OCI-LY1 (cell line): ENCODE data around the gene CDH4.

Experiments
- H2AFZ ChIP-seq: fragments of 200-600 bp; sonication (generic), shearing (Covaris generic); 2 replicates; pipeline ENCODE4 v1.6.0; 2014; ENCODE audit warnings: antibody characterized with exemption, mild to moderate bottlenecking, low read length
- H3F3A ChIP-seq: fragments of 200-600 bp; sonication (generic), shearing (Covaris generic); 2 replicates; pipeline ENCODE4 v1.6.0; 2014; ENCODE audit warnings: mild to moderate bottlenecking, antibody characterized with exemption, low read length, moderate library complexity; ENCODE audit not compliant: insufficient read depth
- H3K27ac ChIP-seq: fragments of 200-600 bp; sonication (generic); 2 replicates; pipeline ENCODE4 v1.5.1; 2014; ENCODE audit warnings: low read length, mixed run types, mild to moderate bottlenecking, low read depth; ENCODE audit not compliant: poor library complexity, severe bottlenecking
- H3K27me3 ChIP-seq: fragments of 200-600 bp; sonication (generic); 2 replicates; pipeline ENCODE4 v1.6.0; 2014; ENCODE audit warnings: antibody characterized with exemption, mild to moderate bottlenecking, low read length, moderate library complexity; ENCODE audit not compliant: insufficient read depth
- H3K36me3 ChIP-seq: fragments of 200-600 bp; sonication (generic); 2 replicates; pipeline ENCODE4 v1.6.1; 2014; ENCODE audit warnings: mild to moderate bottlenecking, antibody characterized with exemption, low read length, moderate library complexity, mixed read lengths; ENCODE audit not compliant: insufficient read depth
- H3K4me1 ChIP-seq: fragments of 200-600 bp; sonication (generic); 2 replicates; pipeline ENCODE4 v1.5.1; 2014; ENCODE audit warnings: mild to moderate bottlenecking, low read length, moderate library complexity; ENCODE audit not compliant: insufficient read depth, severe bottlenecking
- H3K4me2 ChIP-seq: fragments of 200-600 bp; sonication (generic), shearing (Covaris generic); 2 replicates; pipeline ENCODE4 v1.6.1; 2014; ENCODE audit warnings: low read length
- H3K4me3 ChIP-seq: fragments of 200-600 bp; sonication (generic); 2 replicates; pipeline ENCODE4 v1.5.1; 2014; ENCODE audit warnings: low read length, low read depth, mild to moderate bottlenecking, mixed read lengths; ENCODE audit not compliant: poor library complexity, severe bottlenecking
- H3K79me2 ChIP-seq: fragments of 200-600 bp; shearing (Covaris generic); 2 replicates; pipeline ENCODE4 v1.6.1; 2016; ENCODE audit warnings: mixed run types, low read length, mixed read lengths; ENCODE audit not compliant: insufficient read depth
- H3K9ac ChIP-seq: fragments of 200-600 bp; sonication (generic), shearing (Covaris generic); 2 replicates; pipeline ENCODE4 v1.6.1; 2014; ENCODE audit warnings: mild to moderate bottlenecking, low read length, mixed read lengths
- H3K9me2 ChIP-seq: fragments of 200-600 bp; sonication (generic), shearing (Covaris generic); 2 replicates; pipeline ENCODE4 v1.6.1; 2014; ENCODE audit warnings: low read depth, mild to moderate bottlenecking, low read length, mixed read lengths
- H3K9me3 ChIP-seq: fragments of 200-600 bp; shearing (Covaris generic); 2 replicates; pipeline ENCODE4 v1.6.1; 2014; ENCODE audit warnings: low read length, mixed read lengths
- H4K20me1 ChIP-seq: fragments of 200-600 bp; sonication (generic), shearing (Covaris generic); 2 replicates; pipeline ENCODE4 v1.6.0; 2016; ENCODE audit warnings: mild to moderate bottlenecking, low read length; ENCODE audit not compliant: insufficient read depth
- CTCF ChIP-seq: fragments of 200-600 bp; sonication (generic), shearing (Covaris generic); IDR thresholded peaks from 2 replicates; pipeline ENCODE4 v1.5.1; 2017; ENCODE audit warnings: mild to moderate bottlenecking, antibody characterized with exemption, low read length, moderate library complexity, mixed read lengths
- EZH2 ChIP-seq: fragments of 200-600 bp; sonication (generic), shearing (Covaris generic); IDR thresholded peaks from 2 replicates; pipeline ENCODE4 v1.8.0; 2017; ENCODE audit warnings: borderline replicate concordance, mixed run types, mild to moderate bottlenecking, antibody characterized with exemption, low read length, moderate library complexity, mixed read lengths

Gene CDH4

DNA sequence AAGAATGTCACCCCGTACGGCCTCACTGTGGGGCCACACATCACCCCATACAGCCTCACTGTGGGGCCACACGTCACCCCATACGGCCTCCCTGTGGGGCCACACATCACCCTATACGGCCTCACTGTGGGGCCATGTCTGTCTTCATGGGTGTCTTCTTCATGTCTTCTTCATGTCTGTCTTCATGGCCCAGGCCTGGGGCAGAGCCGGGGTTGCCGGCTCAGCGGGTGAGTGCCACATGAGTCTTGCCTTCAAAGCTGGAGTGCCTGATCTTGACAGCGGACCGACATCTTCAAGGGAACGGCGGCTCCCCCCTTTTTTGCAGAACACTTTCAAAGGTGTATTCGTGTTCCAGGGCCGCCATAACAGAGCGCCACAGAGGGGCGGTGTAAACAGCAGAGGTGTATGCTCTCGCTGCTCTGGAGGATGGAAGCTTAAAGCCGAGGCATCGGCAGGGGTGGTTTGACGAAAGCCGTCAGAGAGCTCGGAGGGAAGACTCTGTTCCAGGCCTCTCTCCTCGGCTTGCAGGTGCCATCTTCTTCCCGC, 448.6 kb downstream of the CDH4 start:
- H3F3A ChIP-seq: no peaks in the 10 kb centered on the region
- H3K4me3 ChIP-seq: no peak overlapping the region
- no peak overlapping the region for H3K27ac ChIP-seq
- no peak overlapping the region for H3K4me2 ChIP-seq
- TF ChIP-seq CTCF (no peak), EZH2 (no peak)
- no peaks in the 10 kb centered on the region for H3K9me3 ChIP-seq
- H3K9me2 ChIP-seq: no peaks in the 10 kb centered on the region
- no peak overlapping the region for H2AFZ ChIP-seq
- no peaks in the 10 kb centered on the region for H3K27me3 ChIP-seq
- no peaks in the 10 kb centered on the region for H3K4me1 ChIP-seq
- H4K20me1 ChIP-seq: no peaks in the 10 kb centered on the region
- H3K36me3 ChIP-seq: no peaks in the 10 kb centered on the region
- no peaks in the 10 kb centered on the region for H3K79me2 ChIP-seq
- no peak overlapping the region for H3K9ac ChIP-seq

DNA sequence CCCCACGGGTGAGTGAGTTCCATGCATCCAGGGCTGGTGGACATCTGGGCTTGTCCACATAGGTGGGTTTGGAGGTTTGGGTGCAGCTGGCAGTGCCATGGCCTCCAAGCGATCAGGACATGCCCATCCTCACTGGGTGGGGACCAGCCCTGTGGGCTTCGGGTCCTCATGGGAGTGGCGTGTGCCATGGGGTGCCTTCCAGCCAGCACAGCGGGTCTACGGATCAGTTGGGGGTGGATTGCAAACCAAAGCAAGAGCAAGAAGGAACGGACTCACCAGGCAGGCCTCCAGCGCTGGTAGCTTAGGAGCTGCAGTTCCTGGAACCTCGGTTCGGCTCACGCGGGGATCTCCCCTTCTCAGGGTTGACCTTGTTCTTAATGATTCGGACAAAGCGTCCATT, 449.3 kb downstream of the CDH4 start:
- H3K79me2 ChIP-seq: no peaks in the 10 kb centered on the region
- H3F3A ChIP-seq: no peaks in the 10 kb centered on the region
- no peak overlapping the region for H2AFZ ChIP-seq
- no peaks in the 10 kb centered on the region for H4K20me1 ChIP-seq
- H3K4me3 ChIP-seq: no peak overlapping the region
- H3K9me3 ChIP-seq: no peaks in the 10 kb centered on the region
- TF ChIP-seq CTCF (no peak), EZH2 (no peak)
- H3K9ac ChIP-seq: no peak overlapping the region
- no peaks in the 10 kb centered on the region for H3K27me3 ChIP-seq
- H3K4me1 ChIP-seq: no peaks in the 10 kb centered on the region
- H3K36me3 ChIP-seq: no peaks in the 10 kb centered on the region
- H3K27ac ChIP-seq: no peak overlapping the region
- H3K9me2 ChIP-seq: no peaks in the 10 kb centered on the region
- H3K4me2 ChIP-seq: no peak overlapping the region

DNA sequence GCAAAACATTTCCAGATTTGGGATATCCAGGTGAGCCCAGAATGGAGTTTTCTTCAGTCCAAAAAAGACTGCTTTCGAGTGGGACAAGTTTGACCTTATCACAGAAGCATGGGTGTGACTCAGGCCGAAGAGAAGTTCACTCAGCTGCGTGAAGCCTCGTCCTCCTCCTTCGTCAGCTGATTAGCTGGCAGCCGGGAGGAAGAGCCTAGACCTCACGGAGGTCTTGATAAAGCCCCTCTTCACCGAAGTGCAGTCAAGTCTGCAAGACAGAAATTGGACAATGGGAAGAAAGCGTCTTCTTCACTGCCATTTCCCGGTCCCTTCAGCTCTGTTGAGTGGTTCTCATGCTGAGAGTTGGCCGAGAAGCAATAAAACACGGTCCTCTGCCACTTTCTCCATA, 449.7 kb downstream of the CDH4 start:
- no peaks in the 10 kb centered on the region for H3K9me3 ChIP-seq
- H3K36me3 ChIP-seq: no peaks in the 10 kb centered on the region
- TF ChIP-seq EZH2 (no peak), CTCF (no peak)
- H3K9me2 ChIP-seq: no peaks in the 10 kb centered on the region
- no peaks in the 10 kb centered on the region for H3F3A ChIP-seq
- no peak overlapping the region for H3K27ac ChIP-seq
- H3K4me2 ChIP-seq: no peak overlapping the region
- H3K4me3 ChIP-seq: no peak overlapping the region
- no peak overlapping the region for H3K9ac ChIP-seq
- H4K20me1 ChIP-seq: no peaks in the 10 kb centered on the region
- H2AFZ ChIP-seq: no peak overlapping the region
- no peaks in the 10 kb centered on the region for H3K4me1 ChIP-seq
- no peaks in the 10 kb centered on the region for H3K79me2 ChIP-seq
- no peaks in the 10 kb centered on the region for H3K27me3 ChIP-seq
